H9 (cell line): ENCODE results near the gene POMGNT2. TPM values are rescaled to one million over a fixed set of nuclear protein-coding genes. Genes with fewer than 3 reads are reported as not detected.

Experiments
- DNase-seq: peaks from one replicate; pipeline ENCODE4 v3.0.0-alpha.2; 2017
- H2AFZ ChIP-seq: one replicate; pipeline ENCODE4 v1.6.1; 2013; ENCODE audit warnings: mild to moderate bottlenecking, low read length, control low read depth, moderate library complexity
- H2AK5ac ChIP-seq: 2 replicates; pipeline ENCODE4 v1.6.1; 2013; ENCODE audit warnings: low read length, control low read depth, mixed read lengths; ENCODE audit not compliant: insufficient read length
- H2BK120ac ChIP-seq: one replicate; pipeline ENCODE4 v1.6.1; 2013; ENCODE audit warnings: low read depth, mild to moderate bottlenecking, low read length, control low read depth, inconsistent platforms; ENCODE audit not compliant: poor library complexity, severe bottlenecking
- H2BK12ac ChIP-seq: 2 replicates; pipeline ENCODE4 v1.6.1; 2013; ENCODE audit warnings: low read length, control low read depth, mixed read lengths, low read depth; ENCODE audit not compliant: insufficient read length
- H2BK15ac ChIP-seq: 2 replicates; pipeline ENCODE4 v1.6.1; 2013; ENCODE audit warnings: low read depth, low read length, control low read depth
- H2BK20ac ChIP-seq: one replicate; pipeline ENCODE4 v1.6.1; 2013; ENCODE audit warnings: low read depth, mild to moderate bottlenecking, low read length, control low read depth, inconsistent platforms; ENCODE audit not compliant: poor library complexity, severe bottlenecking
- H2BK5ac ChIP-seq: 2 replicates; pipeline ENCODE4 v1.6.1; 2013; ENCODE audit warnings: low read length, control low read depth, mixed read lengths; ENCODE audit not compliant: insufficient read length
- H3K14ac ChIP-seq: 2 replicates; pipeline ENCODE4 v1.6.1; 2013; ENCODE audit warnings: low read length, control low read depth; ENCODE audit not compliant: insufficient read depth
- H3K18ac ChIP-seq: 2 replicates; pipeline ENCODE4 v1.6.1; 2013; ENCODE audit warnings: low read depth, mild to moderate bottlenecking, mixed read lengths, low read length, control low read depth; ENCODE audit not compliant: insufficient read length
- H3K23ac ChIP-seq: 2 replicates; pipeline ENCODE4 v1.6.1; 2013; ENCODE audit warnings: low read length, control low read depth, mixed read lengths, low read depth; ENCODE audit not compliant: insufficient read length
- H3K23me2 ChIP-seq: 2 replicates; pipeline ENCODE4 v1.6.1; 2013; ENCODE audit warnings: low read depth, mild to moderate bottlenecking, mixed read lengths, low read length, control low read depth; ENCODE audit not compliant: insufficient read length, poor library complexity, severe bottlenecking
- H3K27ac ChIP-seq: 2 replicates; pipeline ENCODE4 v1.5.1; 2013; ENCODE audit warnings: low read length, control low read depth, mixed read lengths, low read depth; ENCODE audit not compliant: insufficient read length
- H3K27me3 ChIP-seq: 2 replicates; pipeline ENCODE4 v1.6.1; 2013; ENCODE audit warnings: low read length, control low read depth, inconsistent platforms; ENCODE audit not compliant: insufficient read depth
- H3K4ac ChIP-seq: 2 replicates; pipeline ENCODE4 v1.6.1; 2013; ENCODE audit warnings: low read depth, mild to moderate bottlenecking, control low read depth, inconsistent platforms, low read length, moderate library complexity
- H3K4me1 ChIP-seq: 2 replicates; pipeline ENCODE4 v1.6.1; 2013; ENCODE audit warnings: low read length, control low read depth, inconsistent platforms; ENCODE audit not compliant: insufficient read depth
- H3K4me2 ChIP-seq: 2 replicates; pipeline ENCODE4 v1.6.1; 2013; ENCODE audit warnings: low read length, control low read depth, mixed read lengths; ENCODE audit not compliant: insufficient read length, insufficient read depth
- H3K56ac ChIP-seq: 2 replicates; pipeline ENCODE4 v1.6.1; 2013; ENCODE audit warnings: low read depth, mild to moderate bottlenecking, mixed read lengths, low read length, control low read depth; ENCODE audit not compliant: insufficient read length
- H3K79me1 ChIP-seq: 2 replicates; pipeline ENCODE4 v1.6.1; 2013; ENCODE audit warnings: low read depth, mild to moderate bottlenecking, moderate library complexity, low read length, control low read depth, inconsistent platforms; ENCODE audit not compliant: insufficient read depth, poor library complexity, severe bottlenecking
- H3K79me2 ChIP-seq: 2 replicates; pipeline ENCODE4 v1.6.1; 2013; ENCODE audit warnings: low read length, control low read depth, inconsistent platforms; ENCODE audit not compliant: insufficient read depth
- H3K9ac ChIP-seq: 2 replicates; pipeline ENCODE4 v1.6.1; 2013; ENCODE audit warnings: low read length, control low read depth, mixed read lengths; ENCODE audit not compliant: insufficient read length; ENCODE audit errors: extremely low read depth
- H3K9me3 ChIP-seq: one replicate; pipeline ENCODE4 v1.6.1; 2013; ENCODE audit warnings: low read depth, low read length, inconsistent platforms; ENCODE audit not compliant: control insufficient read depth
- H3T11ph ChIP-seq: one replicate; pipeline ENCODE4 v1.6.1; 2013; ENCODE audit warnings: mild to moderate bottlenecking, low read length, control low read depth, inconsistent platforms
- H4K20me1 ChIP-seq: one replicate; pipeline ENCODE4 v1.6.1; 2013; ENCODE audit not compliant: control insufficient read depth, insufficient read length, insufficient read depth
- H4K5ac ChIP-seq: 2 replicates; pipeline ENCODE4 v1.6.1; 2013; ENCODE audit warnings: low read depth, mild to moderate bottlenecking, mixed read lengths, low read length, control low read depth; ENCODE audit not compliant: insufficient read length
- H4K8ac ChIP-seq: replicated peaks from 2 replicates; pipeline ENCODE4 v1.6.1; 2013; ENCODE audit warnings: low read length, control low read depth, mixed read lengths, low read depth; ENCODE audit not compliant: insufficient read length
- H4K91ac ChIP-seq: 2 replicates; pipeline ENCODE4 v1.6.1; 2013; ENCODE audit warnings: low read depth, mild to moderate bottlenecking, moderate library complexity, mixed read lengths, low read length, control low read depth; ENCODE audit not compliant: insufficient read length
- H3K27ac Mint-ChIP-seq, 3 experiments: 2 replicates in 2 of 3; 3 replicates in 1 of 3; pipeline ENCODE4 v1.8.0; 2020 to 2021; ENCODE audit warnings: mixed read lengths in 3 of 3, mild to moderate bottlenecking in 1 of 3, moderate library complexity in 1 of 3
- H3K27me3 Mint-ChIP-seq: 2 replicates; pipeline ENCODE4 v1.8.0; 2021; ENCODE audit warnings: low read depth, mild to moderate bottlenecking, moderate library complexity, mixed read lengths
- H3K36me3 Mint-ChIP-seq, 3 experiments: 2 replicates in 2 of 3; 3 replicates in 1 of 3; pipeline ENCODE4 v1.8.0; 2020 to 2021; ENCODE audit warnings: low read depth in 3 of 3, mixed read lengths in 3 of 3; ENCODE audit not compliant: insufficient read depth in 1 of 3
- H3K4me1 Mint-ChIP-seq, 2 experiments: 2 replicates each; pipeline ENCODE4 v1.8.0; 2020; ENCODE audit warnings: mixed read lengths in 2 of 2
- H3K4me3 Mint-ChIP-seq, 2 experiments: 2 replicates in 1 of 2; 3 replicates in 1 of 2; pipeline ENCODE4 v1.8.0; 2020 to 2021; ENCODE audit warnings: mild to moderate bottlenecking in 2 of 2, mixed read lengths in 2 of 2, moderate library complexity in 1 of 2
- H3K9me3 Mint-ChIP-seq, 2 experiments: 2 replicates in 1 of 2; 3 replicates in 1 of 2; pipeline ENCODE4 v1.8.0; 2020; ENCODE audit warnings: mild to moderate bottlenecking in 2 of 2, mixed read lengths in 2 of 2, moderate library complexity in 1 of 2
- CTCF ChIP-seq: fragments of 200-600 bp; sonication (generic); conservative IDR thresholded peaks from 3 replicates; pipeline ENCODE4 v1.8.0; 2021; ENCODE audit warnings: antibody characterized with exemption, mild to moderate bottlenecking
- WGBS: extraction: QIAGEN DNeasy Blood & Tissue Kit; methylation state at CpG from one replicate; pipeline ENCODE4 v1.1.7; 2013; ENCODE audit warnings: missing lambda C conversion rate, low lambda C conversion rate, mixed read lengths; ENCODE audit not compliant: insufficient read length; ENCODE audit errors: extremely low coverage; 5-methylcytosine and 5-hydroxymethylcytosine counted together
- total RNA-seq: library from RNA; stranded (reverse); gene quantifications from 2 replicates; pipeline ENCODE4 v1.2.1, GENCODE V29; 2021

POMGNT2 gene
- total RNA-seq, 1 experiment from 2014 or later = 14.0 TPM

- H2BK20ac ChIP-seq = no peak overlapping the region
- no peaks in the 10 kb centered on the region for H3K27me3 ChIP-seq
- H3K4ac ChIP-seq = no peak overlapping the region
- H3K27me3 Mint-ChIP-seq = no peaks in the 10 kb centered on the region
- no peak overlapping the region for H4K91ac ChIP-seq
- H4K8ac ChIP-seq = no peak overlapping the region
- H3K4me1 Mint-ChIP-seq = peaks cover 20 to 23% of the 10 kb centered on the region in 2 experiments; a peak in 3 of 4 replicates
- H3K4me1 ChIP-seq = no peaks in the 10 kb centered on the region
- no peak for TF ChIP-seq CTCF
- no peaks in the 10 kb centered on the region for H3K9me3 ChIP-seq
- no peak overlapping the region for H2BK15ac ChIP-seq
- H3K4me2 ChIP-seq = no peak overlapping the region
- no peak overlapping the region for H2AFZ ChIP-seq
- H3K23ac ChIP-seq = no peak overlapping the region
- H3K79me1 ChIP-seq = no peaks in the 10 kb centered on the region
- no peak overlapping the region for H2BK120ac ChIP-seq
- no peaks in the 10 kb centered on the region for H3K79me2 ChIP-seq
- WGBS = no CpG with 5 or more reads among the region's 1 CpG
- H3K27ac Mint-ChIP-seq = no peak overlapping the region
- H3K56ac ChIP-seq = no peak overlapping the region
- no peaks in the 10 kb centered on the region for H3K23me2 ChIP-seq
- no peak for DNase-seq
- H3K9me3 Mint-ChIP-seq = no peaks in the 10 kb centered on the region
- H2BK5ac ChIP-seq = no peak overlapping the region
- no peak overlapping the region for H3K18ac ChIP-seq
- no peak overlapping the region for H4K5ac ChIP-seq
- no peaks in the 10 kb centered on the region for H4K20me1 ChIP-seq
- no peak overlapping the region for H3K27ac ChIP-seq
- H3K36me3 Mint-ChIP-seq = no peaks in the 10 kb centered on the region; a peak in 1 of 7 replicates
- H2BK12ac ChIP-seq = no peak overlapping the region
- no peak overlapping the region for H3T11ph ChIP-seq
- H2AK5ac ChIP-seq = no peak overlapping the region
- H3K14ac ChIP-seq = no peak overlapping the region
- H3K4me3 Mint-ChIP-seq = no peak overlapping the region
- no peak overlapping the region for H3K9ac ChIP-seq
Observed at GRCh38 chr3:43093006-43093405, 12.9 kb downstream of the POMGNT2 start.
